ENCODE measurements around the gene C11orf68.
"Not testable (repeated sequence)": the region's sequence is repeated elsewhere in the genome, so short reads cannot be mapped to it uniquely, and the experiment has no call there.

Gene C11orf68

GRCh38 chr11:65915101-65915820, 3.6 kb downstream of the C11orf68 start:
- DNase-seq (ENCODE audit: low read depth), result no peak

GRCh38 chr11:65912845-65913244, 6.0 kb downstream of the C11orf68 start:
- peak; percentile 61 for DNase-seq (ENCODE audit: low read depth)

- peak; percentile 94 for DNase-seq (ENCODE audit: low read depth)
These were observed 6.9 kb downstream of the C11orf68 start for GRCh38 chr11:65911682-65912568.

GRCh38 chr11:65907878-65908277, 11.0 kb downstream of the C11orf68 start:
- DNase-seq (ENCODE audit: low read depth), result no peak

GRCh38 chr11:65906602-65907001, 12.3 kb downstream of the C11orf68 start:
- peak; percentile 48 for DNase-seq (ENCODE audit: low read depth)

- DNase-seq (ENCODE audit: low read depth), result no peak
These were observed 15.1 kb downstream of the C11orf68 start for GRCh38 chr11:65903715-65904114.

GRCh38 chr11:65903068-65903481, 15.8 kb downstream of the C11orf68 start:
- DNase-seq (ENCODE audit: low read depth), result peak; percentile 97

GRCh38 chr11:65900899-65901180, 18.0 kb downstream of the C11orf68 start:
- DNase-seq (ENCODE audit: low read depth), result no peak

- peak; percentile 95 for DNase-seq (ENCODE audit: low read depth)
These were observed 18.6 kb downstream of the C11orf68 start, which contains the start of gene FOSL1 for GRCh38 chr11:65900125-65900898. Gene FOSL1, minus strand, starts transcription at chr11:65900388. Its CDS starts 49 bp downstream, at chr11:65900339.

- peak; percentile 87 for DNase-seq (ENCODE audit: low read depth)
These were observed 19.3 kb downstream of the C11orf68 start for GRCh38 chr11:65899356-65900124.

- DNase-seq (ENCODE audit: low read depth), result peak; percentile 54
These were observed 20.1 kb downstream of the C11orf68 start for GRCh38 chr11:65898656-65899355.

- DNase-seq (ENCODE audit: low read depth), result no peak
These were observed 21.8 kb downstream of the C11orf68 start for GRCh38 chr11:65897020-65897471.

GRCh38 chr11:65896034-65896999, 22.5 kb downstream of the C11orf68 start:
- no peak for DNase-seq (ENCODE audit: low read depth)

GRCh38 chr11:65895482-65895981, 23.3 kb downstream of the C11orf68 start:
- no peak for DNase-seq (ENCODE audit: low read depth)

GRCh38 chr11:65894034-65894591, 24.7 kb downstream of the C11orf68 start:
- no peak for DNase-seq (ENCODE audit: low read depth)

- no peak for DNase-seq (ENCODE audit: low read depth)
These were observed 26.1 kb downstream of the C11orf68 start for GRCh38 chr11:65892661-65893317.

- not testable (repeated sequence) for DNase-seq (ENCODE audit: low read depth)
These were observed 26.7 kb downstream of the C11orf68 start for GRCh38 chr11:65892137-65892540.

Measured in EH (cell line).